CD4-positive, alpha-beta T cell (primary cell): ENCODE results near the gene FAM3B. TPM values are rescaled to one million over a fixed set of nuclear protein-coding genes. Genes with fewer than 3 reads are reported as not detected.
A peak's percentile ranks its signal among the peaks of the same experiment; 100 is the strongest.

ENCODE experiments used
- ATAC-seq: fragments of 200-7000 bp; cut with Tn5 transposase; one replicate; pipeline ENCODE4 v1.10.0; 2022; ENCODE audit warnings: mild to moderate bottlenecking; ENCODE audit not compliant: poor library complexity
- CTCF ChIA-PET: fragments of 350-600 bp; sonication (Branson Sonifier 250); formaldehyde crosslinking; loops from one replicate; lab custom pipeline; 2021; ENCODE audit warnings: antibody characterized with exemption, inconsistent platforms; lab: Charles Lee
- POLR2A ChIA-PET: fragments of 350-600 bp; sonication (Branson Sonifier 250); formaldehyde crosslinking; loops from one replicate; lab custom pipeline; 2021; ENCODE audit warnings: antibody characterized with exemption, inconsistent platforms; lab: Charles Lee
- DNase-seq, 14 experiments: peaks; one replicate each; pipeline ENCODE4 v3.0.0-alpha.2; 2013 to 2020; ENCODE audit warnings: mixed read lengths in 2 of 14
- H3K27ac ChIP-seq, 2 donors: one replicate each; pipeline versions ENCODE4 v1.5.1 to v1.7.0; 2013; ENCODE audit warnings: low read length in 2 of 2, low read depth in 1 of 2, mild to moderate bottlenecking in 1 of 2
- H3K27me3 ChIP-seq, 2 experiments: 1 replicate in 1 of 2; 2 replicates in 1 of 2; pipeline versions ENCODE4 v1.6.1 to v1.7.0; 2013; ENCODE audit warnings: low read length in 2 of 2, control low read depth in 1 of 2, mild to moderate bottlenecking in 1 of 2, moderate library complexity in 1 of 2; ENCODE audit not compliant: insufficient read depth in 2 of 2, control insufficient read depth in 1 of 2
- H3K36me3 ChIP-seq: one replicate; pipeline ENCODE4 v1.6.1; 2013; ENCODE audit warnings: low read length, control low read depth; ENCODE audit not compliant: insufficient read depth
- H3K4me1 ChIP-seq: one replicate; pipeline ENCODE4 v1.6.1; 2013; ENCODE audit warnings: low read length, control low read depth; ENCODE audit not compliant: insufficient read depth
- H3K4me3 ChIP-seq: one replicate; pipeline ENCODE4 v1.5.1; 2013; ENCODE audit warnings: mild to moderate bottlenecking, low read length, moderate library complexity
- H3K9me3 ChIP-seq, 2 experiments: 1 replicate in 1 of 2; 2 replicates in 1 of 2; pipeline versions ENCODE4 v1.6.1 to v1.7.0; 2013; ENCODE audit warnings: low read length in 2 of 2, mild to moderate bottlenecking in 2 of 2, control low read depth in 1 of 2, moderate library complexity in 1 of 2; ENCODE audit not compliant: control insufficient read depth in 1 of 2, insufficient read depth in 1 of 2
- H3K27ac Mint-ChIP-seq: one replicate; pipeline ENCODE4 v1.8.0; 2020; ENCODE audit warnings: mixed read lengths
- H3K27me3 Mint-ChIP-seq: one replicate; pipeline ENCODE4 v1.8.0; 2021; ENCODE audit warnings: mixed read lengths
- H3K36me3 Mint-ChIP-seq: one replicate; pipeline ENCODE4 v1.8.0; 2021; ENCODE audit warnings: low read depth, mixed read lengths
- H3K4me1 Mint-ChIP-seq: one replicate; pipeline ENCODE4 v1.8.0; 2021; ENCODE audit warnings: low read depth, mixed read lengths
- H3K4me3 Mint-ChIP-seq: one replicate; pipeline ENCODE4 v1.8.0; 2020; ENCODE audit warnings: mild to moderate bottlenecking, mixed read lengths
- H3K9me3 Mint-ChIP-seq: one replicate; pipeline ENCODE4 v1.8.0; 2020; ENCODE audit warnings: mixed read lengths
- intact Hi-C, 2 experiments: fragments of 100-400 bp; cut with DNase I in 1 of 2; cut with micrococcal nuclease in 1 of 2; formaldehyde crosslinking; loops; one replicate each; pipeline versions ENCODE4 v1.15.1 to v1.9.0; 2023 to 2025; cut with DNase I, micrococcal nuclease
- total RNA-seq, 174 experiments: library from RNA in 2 of 174; stranded (reverse) in 2 of 174; gene quantifications; one replicate each; pipeline ENCODE4 v1.2.3 and lab custom pipeline; 2021 to 2026
- TF ChIP-seq, protein P1 (sequence below): fragments of 200-600 bp; IDR thresholded peaks from one replicate; pipeline ENCODE4 v1.8.0; 2022; ENCODE audit warnings: antibody characterized with exemption, mild to moderate bottlenecking

Gene FAM3B
- total RNA-seq, 2 experiments from 2014 or later = not detected

DNA sequence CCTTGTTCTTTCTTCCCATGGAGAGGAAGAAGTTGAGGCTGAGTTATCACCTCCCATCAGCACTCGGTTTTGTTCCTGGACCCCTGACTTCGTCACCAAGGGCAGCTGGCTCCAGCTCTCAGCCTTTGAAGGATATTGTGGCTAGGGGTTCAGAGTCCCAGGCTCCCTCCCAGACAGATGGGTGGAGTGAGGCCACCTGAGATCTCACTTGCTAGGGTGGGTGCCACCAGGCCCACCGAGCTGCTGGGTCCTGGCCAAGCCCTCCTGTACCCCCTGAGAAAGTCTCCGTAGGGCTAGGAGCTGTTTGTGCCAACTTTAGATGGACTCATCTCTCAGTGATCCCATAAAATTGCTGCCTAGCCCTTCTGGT lies 52.1 kb downstream of the FAM3B start:
- peaks cover 73% of the 10 kb centered on the region for H3K4me1 ChIP-seq
- no peaks in the 10 kb centered on the region for H3K27me3 Mint-ChIP-seq
- peak overlapping the region; percentile 88 for H3K4me3 Mint-ChIP-seq
- H3K9me3 Mint-ChIP-seq = no peaks in the 10 kb centered on the region
- peaks cover 93% of the 10 kb centered on the region for H3K4me1 Mint-ChIP-seq
- peak overlapping the region; percentile 60 to 77 for H3K27ac ChIP-seq
- H3K27me3 ChIP-seq = no peaks in the 10 kb centered on the region
- ChIA-PET POLR2A (interaction anchor here (0.7 to 6.6 kb wide), 11 partner anchors 7 to 695 kb away, joined by 3 to 87 read pairs (median 6); partner anchors contain the start of genes MX1 and MX2), CTCF (interaction anchor here (1.0 to 2.5 kb wide), 2 partner anchors 20 to 86 kb away, joined by 3 to 9 read pairs; no protein-coding TSS in a partner anchor)
- peaks cover 52% of the 10 kb centered on the region for H3K36me3 ChIP-seq
- H3K27ac Mint-ChIP-seq = peak overlapping the region; percentile 98
- TF ChIP-seq, protein P1, sequence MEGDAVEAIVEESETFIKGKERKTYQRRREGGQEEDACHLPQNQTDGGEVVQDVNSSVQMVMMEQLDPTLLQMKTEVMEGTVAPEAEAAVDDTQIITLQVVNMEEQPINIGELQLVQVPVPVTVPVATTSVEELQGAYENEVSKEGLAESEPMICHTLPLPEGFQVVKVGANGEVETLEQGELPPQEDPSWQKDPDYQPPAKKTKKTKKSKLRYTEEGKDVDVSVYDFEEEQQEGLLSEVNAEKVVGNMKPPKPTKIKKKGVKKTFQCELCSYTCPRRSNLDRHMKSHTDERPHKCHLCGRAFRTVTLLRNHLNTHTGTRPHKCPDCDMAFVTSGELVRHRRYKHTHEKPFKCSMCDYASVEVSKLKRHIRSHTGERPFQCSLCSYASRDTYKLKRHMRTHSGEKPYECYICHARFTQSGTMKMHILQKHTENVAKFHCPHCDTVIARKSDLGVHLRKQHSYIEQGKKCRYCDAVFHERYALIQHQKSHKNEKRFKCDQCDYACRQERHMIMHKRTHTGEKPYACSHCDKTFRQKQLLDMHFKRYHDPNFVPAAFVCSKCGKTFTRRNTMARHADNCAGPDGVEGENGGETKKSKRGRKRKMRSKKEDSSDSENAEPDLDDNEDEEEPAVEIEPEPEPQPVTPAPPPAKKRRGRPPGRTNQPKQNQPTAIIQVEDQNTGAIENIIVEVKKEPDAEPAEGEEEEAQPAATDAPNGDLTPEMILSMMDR = no peak
- peaks cover 67% of the 10 kb centered on the region for H3K36me3 Mint-ChIP-seq
- no peak for DNase-seq
- H3K9me3 ChIP-seq = no peaks in the 10 kb centered on the region
- intact Hi-C loops = no loop called here
- no peak for ATAC-seq
- H3K4me3 ChIP-seq = peak overlapping the region; percentile 61

DNA sequence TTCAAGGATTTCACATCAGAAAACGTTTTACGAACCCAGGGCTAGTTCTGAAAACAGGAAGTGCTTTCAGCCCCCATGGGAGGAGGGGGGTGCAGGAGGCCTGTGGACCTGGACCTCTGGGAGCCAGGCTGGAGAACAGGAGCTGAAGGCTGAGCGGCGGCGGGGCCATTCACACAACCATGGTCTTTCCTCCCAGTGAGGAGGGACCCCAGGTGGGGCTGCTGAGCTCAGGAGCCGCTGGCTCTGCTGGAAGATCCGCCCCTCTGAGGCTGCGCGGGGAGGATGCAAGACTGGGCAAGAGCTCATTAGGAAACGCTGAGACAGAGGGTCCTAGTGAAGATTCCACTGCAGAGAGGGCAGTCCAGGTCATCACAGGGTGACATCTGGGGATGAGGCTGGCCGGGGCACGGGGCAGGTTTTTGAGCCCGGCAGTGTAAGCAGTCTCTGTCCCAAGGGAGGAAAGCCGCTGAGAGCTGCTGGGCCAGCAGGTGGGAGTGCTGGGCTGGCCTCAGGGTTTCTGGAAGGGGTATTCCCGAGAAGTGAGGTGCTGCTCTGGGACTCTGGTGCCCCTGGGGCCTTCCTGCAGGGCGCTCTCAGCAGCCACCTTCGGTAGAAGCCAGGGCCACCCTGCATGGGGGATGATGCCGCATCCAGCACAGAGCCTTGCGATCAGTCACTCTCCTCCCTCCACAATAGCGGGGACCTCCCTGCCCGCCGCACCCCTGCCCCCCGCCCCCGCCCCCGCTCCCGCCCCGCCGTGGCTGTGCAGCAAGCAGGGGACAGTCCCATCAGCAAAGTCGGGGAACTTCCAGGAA lies 52.7 kb downstream of the FAM3B start:
- peaks cover 87% of the 10 kb centered on the region for H3K4me1 Mint-ChIP-seq

More for the DNA sequence above, 52.7 kb downstream of the FAM3B start:
- H3K4me1 ChIP-seq = peaks cover 72% of the 10 kb centered on the region
- H3K36me3 ChIP-seq = peaks cover 54% of the 10 kb centered on the region
- ChIA-PET CTCF (interaction anchor here (1.0 to 2.5 kb wide), 2 partner anchors 21 to 86 kb away, joined by 3 to 9 read pairs; no protein-coding TSS in a partner anchor), POLR2A (interaction anchor here (0.7 to 6.6 kb wide), 13 partner anchors 7 to 694 kb away, joined by 3 to 87 read pairs (median 4); partner anchors contain the start of genes MX1 and MX2)
- H3K27me3 ChIP-seq = no peaks in the 10 kb centered on the region
- intact Hi-C loops = no loop called here
- H3K27me3 Mint-ChIP-seq = no peaks in the 10 kb centered on the region
- DNase-seq = peak in 12 of 14 experiments; percentile 23 to 69 (median 35)
- no peaks in the 10 kb centered on the region for H3K9me3 ChIP-seq
- H3K4me3 Mint-ChIP-seq = peak overlapping the region; percentile 88
- H3K4me3 ChIP-seq = peak overlapping the region; percentile 61
- peak overlapping the region; percentile 81 for H3K27ac ChIP-seq
- peak overlapping the region; percentile 98 for H3K27ac Mint-ChIP-seq
- TF ChIP-seq, protein P1 = no peak
- no peaks in the 10 kb centered on the region for H3K9me3 Mint-ChIP-seq
- ATAC-seq = peak; percentile 82
- peaks cover 69% of the 10 kb centered on the region for H3K36me3 Mint-ChIP-seq
